ENCODE measurements around the gene THTPA.

The THTPA gene

GRCh38 chr14:23566112-23566777 lies 10.2 kb downstream of the THTPA start:
- no peak overlapping the region for H3K4me3 ChIP-seq (ENCODE audit: low read depth, low read length)
- no peak for TF ChIP-seq CTCF (IDR thresholded peaks at IDR 0.05; ENCODE audit: low read depth, low read length)

- H3K4me3 ChIP-seq (ENCODE audit: low read depth, low read length), result peak overlapping the region; percentile 60
Measured at GRCh38 chr14:23566778-23567185, 10.7 kb downstream of the THTPA start.

GRCh38 chr14:23567186-23568020 lies 11.3 kb downstream of the THTPA start, which contains the start of gene AP1G2:
AP1G2 (minus strand) TSS chr14:23567791; CDS start chr14:23567314, 477 bp downstream.
- H3K4me3 ChIP-seq (ENCODE audit: low read depth, low read length), result peak within 1 kb of the TSS; percentile 60
- TF ChIP-seq CTCF (IDR thresholded peaks at IDR 0.05; ENCODE audit: low read depth, low read length), result no peak

More at GRCh38 chr14:23566778-23567185, 10.7 kb downstream of the THTPA start:
- no peak for TF ChIP-seq CTCF (IDR thresholded peaks at IDR 0.05; ENCODE audit: low read depth, low read length)

- no peak overlapping the region for H3K4me3 ChIP-seq (ENCODE audit: low read depth, low read length)
- no peak for TF ChIP-seq CTCF (IDR thresholded peaks at IDR 0.05; ENCODE audit: low read depth, low read length)
Measured at GRCh38 chr14:23568021-23568599, 12.0 kb downstream of the THTPA start.

GRCh38 chr14:23568600-23569331 lies 12.7 kb downstream of the THTPA start:
- H3K4me3 ChIP-seq (ENCODE audit: low read depth, low read length), result no peak overlapping the region
- peak; percentile 20; the same call in 1 of the 2 replicates for TF ChIP-seq CTCF (IDR thresholded peaks at IDR 0.05; ENCODE audit: low read depth, low read length)

GRCh38 chr14:23569443-23570151 lies 13.5 kb downstream of the THTPA start:
- no peak for TF ChIP-seq CTCF (IDR thresholded peaks at IDR 0.05; ENCODE audit: low read depth, low read length)
- H3K4me3 ChIP-seq (ENCODE audit: low read depth, low read length), result no peak overlapping the region
